Measurements from ENCODE around the gene FGF14. TPM values are rescaled to one million over a fixed set of nuclear protein-coding genes. Genes with fewer than 3 reads are reported as not detected.

FGF14 gene
- total RNA-seq, 1 donor from 2014 or later, result 0.22 TPM

GRCh38 chr13:101728021-101728420 is 673.8 kb downstream of the FGF14 start:
- Mint-ChIP-seq H3K4me1 (ENCODE audit: low read depth) (peaks cover 37% of the 10 kb centered on the region), H3K27me3 (ENCODE audit: low read depth) (no peaks in the 10 kb centered on the region), H3K4me3 (ENCODE audit: unreplicated experiment) (no peak overlapping the region), H3K27ac (ENCODE audit: unreplicated experiment) (no peak overlapping the region), H3K36me3 (ENCODE audit: low read depth) (peaks cover 10% of the 10 kb centered on the region), H3K9me3 (ENCODE audit: low read depth) (peaks cover 3% of the 10 kb centered on the region)
- no peak for DNase-seq (ENCODE audit: low spot score)
- TF ChIP-seq CTCF (IDR thresholded peaks at IDR 0.05), result no peak

- H3K9me3 Mint-ChIP-seq (ENCODE audit: low read depth), result peaks cover 3% of the 10 kb centered on the region
- H3K4me1 Mint-ChIP-seq (ENCODE audit: low read depth), result peaks cover 37% of the 10 kb centered on the region
- H3K27me3 Mint-ChIP-seq (ENCODE audit: low read depth), result no peaks in the 10 kb centered on the region
- peaks cover 18% of the 10 kb centered on the region for H3K36me3 Mint-ChIP-seq (ENCODE audit: low read depth)
- no peak for DNase-seq (ENCODE audit: low spot score)
- H3K4me3 Mint-ChIP-seq (ENCODE audit: unreplicated experiment), result no peak overlapping the region
- TF ChIP-seq CTCF (IDR thresholded peaks at IDR 0.05), result no peak
- no peak overlapping the region for H3K27ac Mint-ChIP-seq (ENCODE audit: unreplicated experiment)
Observed at GRCh38 chr13:101727118-101727517, 674.7 kb downstream of the FGF14 start.

- peaks cover 22% of the 10 kb centered on the region for H3K36me3 Mint-ChIP-seq (ENCODE audit: low read depth)
- H3K27me3 Mint-ChIP-seq (ENCODE audit: low read depth), result no peaks in the 10 kb centered on the region
- no peak overlapping the region for H3K27ac Mint-ChIP-seq (ENCODE audit: unreplicated experiment)
- H3K9me3 Mint-ChIP-seq (ENCODE audit: low read depth), result peaks cover 3% of the 10 kb centered on the region
- DNase-seq (ENCODE audit: low spot score), result no peak
- peaks cover 35% of the 10 kb centered on the region for H3K4me1 Mint-ChIP-seq (ENCODE audit: low read depth)
- H3K4me3 Mint-ChIP-seq (ENCODE audit: unreplicated experiment), result no peak overlapping the region
- no peak for TF ChIP-seq CTCF (IDR thresholded peaks at IDR 0.05)
Observed at GRCh38 chr13:101726681-101727080, 675.2 kb downstream of the FGF14 start.

GRCh38 chr13:101718496-101718895 is 683.4 kb downstream of the FGF14 start:
- DNase-seq (ENCODE audit: low spot score), result no peak

GRCh38 chr13:101717353-101717752 is 684.5 kb downstream of the FGF14 start:
- DNase-seq (ENCODE audit: low spot score), result no peak
- H3K4me1 Mint-ChIP-seq (ENCODE audit: low read depth), result peaks cover 22% of the 10 kb centered on the region
- H3K36me3 Mint-ChIP-seq (ENCODE audit: low read depth), result peaks cover 42% of the 10 kb centered on the region
- no peak for TF ChIP-seq CTCF (IDR thresholded peaks at IDR 0.05)
- peak overlapping the region; percentile 27 for H3K27ac Mint-ChIP-seq (ENCODE audit: unreplicated experiment)
- no peaks in the 10 kb centered on the region for H3K27me3 Mint-ChIP-seq (ENCODE audit: low read depth)
- H3K9me3 Mint-ChIP-seq (ENCODE audit: low read depth), result no peaks in the 10 kb centered on the region
- no peak overlapping the region for H3K4me3 Mint-ChIP-seq (ENCODE audit: unreplicated experiment)

More at GRCh38 chr13:101718496-101718895, 683.4 kb downstream of the FGF14 start:
- H3K36me3 Mint-ChIP-seq (ENCODE audit: low read depth), result peaks cover 49% of the 10 kb centered on the region
- H3K4me3 Mint-ChIP-seq (ENCODE audit: unreplicated experiment), result no peak overlapping the region
- no peaks in the 10 kb centered on the region for H3K9me3 Mint-ChIP-seq (ENCODE audit: low read depth)
- TF ChIP-seq CTCF (IDR thresholded peaks at IDR 0.05), result no peak
- H3K4me1 Mint-ChIP-seq (ENCODE audit: low read depth), result peaks cover 18% of the 10 kb centered on the region
- no peaks in the 10 kb centered on the region for H3K27me3 Mint-ChIP-seq (ENCODE audit: low read depth)
- peak overlapping the region; percentile 59 for H3K27ac Mint-ChIP-seq (ENCODE audit: unreplicated experiment)

Measured in chondrocyte (in vitro differentiated cells).